GM18868 (cell line): ENCODE measurements around the gene PRKAR1A.
"Not testable (repeated sequence)": the region's sequence is repeated elsewhere in the genome, so short reads cannot be mapped to it uniquely, and the experiment has no call there.

Source experiments
- ATAC-seq: cut with Tn5 transposase; IDR thresholded peaks from one replicate; pipeline ENCODE4 v1.9.1; 2021; ENCODE audit warnings: mild to moderate bottlenecking, moderate library complexity; ENCODE audit not compliant: unreplicated experiment

PRKAR1A gene

DNA sequence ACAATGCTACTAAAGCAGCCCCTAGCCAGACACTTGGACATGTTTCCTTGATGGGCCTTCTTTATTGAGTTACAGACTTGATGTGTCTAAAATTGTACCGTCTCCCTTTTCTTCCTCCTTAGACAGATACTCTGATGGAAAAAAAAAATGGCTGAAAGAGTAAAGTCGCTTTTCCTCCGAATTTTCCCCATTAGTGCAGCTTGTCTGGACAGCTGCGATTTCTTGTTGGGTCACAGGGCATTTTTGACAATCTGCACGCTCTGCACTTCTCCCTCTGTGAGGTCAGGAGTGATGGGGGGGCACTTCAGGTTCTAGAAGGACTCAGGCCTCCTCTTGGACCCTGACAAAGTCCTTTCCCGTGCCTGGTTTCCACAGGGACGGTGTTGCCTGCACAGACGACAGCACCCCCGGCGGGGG is 968 bp upstream of the PRKAR1A start:
- ATAC-seq: no peak

DNA sequence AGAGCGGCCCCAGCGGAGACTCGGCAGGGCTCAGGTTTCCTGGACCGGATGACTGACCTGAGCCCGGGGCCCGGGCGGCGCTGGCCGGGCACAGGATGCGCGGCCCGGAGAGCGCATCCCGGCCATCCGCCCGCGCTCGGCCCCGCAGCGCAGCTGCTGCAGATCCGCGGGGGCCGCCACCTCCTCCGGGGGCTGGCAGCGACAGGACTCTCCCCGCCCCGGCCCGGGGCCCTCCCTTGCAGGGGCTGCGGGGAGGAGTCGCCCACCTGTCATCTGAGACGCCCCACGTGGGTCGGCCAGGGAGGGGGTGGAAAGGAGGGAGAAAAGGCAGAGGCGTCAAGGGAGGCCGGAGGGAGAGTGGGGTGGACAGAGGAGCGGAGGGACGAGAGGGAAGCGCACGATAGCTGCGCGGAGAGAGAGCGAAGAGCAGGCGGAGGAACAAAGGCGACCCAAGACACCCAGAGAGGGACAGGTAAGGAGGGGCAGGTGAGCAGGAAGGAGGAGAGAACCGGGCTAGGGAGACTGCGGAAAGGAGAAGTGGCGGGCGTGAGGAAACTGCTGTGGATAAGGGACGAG is 471 bp upstream of the PRKAR1A start:
- peak; percentile 53 for ATAC-seq

GRCh38 chr17:68512960-68513474 is 787 bp downstream of the PRKAR1A start:
- ATAC-seq: no peak

- ATAC-seq: no peak
These were observed 1.7 kb downstream of the PRKAR1A start for GRCh38 chr17:68513932-68514331.

- no peak for ATAC-seq
These were observed 2.8 kb downstream of the PRKAR1A start for GRCh38 chr17:68514831-68515635.

- ATAC-seq: no peak
These were observed 4.5 kb downstream of the PRKAR1A start for GRCh38 chr17:68516732-68517131.

GRCh38 chr17:68517605-68518004 is 5.4 kb downstream of the PRKAR1A start:
- not testable (repeated sequence) for ATAC-seq

- ATAC-seq: no peak
These were observed 6.0 kb downstream of the PRKAR1A start for GRCh38 chr17:68518063-68518815.

- not testable (repeated sequence) for ATAC-seq
These were observed 6.8 kb downstream of the PRKAR1A start for GRCh38 chr17:68519051-68519450.

GRCh38 chr17:68519911-68520310 is 7.7 kb downstream of the PRKAR1A start:
- ATAC-seq: no peak

DNA sequence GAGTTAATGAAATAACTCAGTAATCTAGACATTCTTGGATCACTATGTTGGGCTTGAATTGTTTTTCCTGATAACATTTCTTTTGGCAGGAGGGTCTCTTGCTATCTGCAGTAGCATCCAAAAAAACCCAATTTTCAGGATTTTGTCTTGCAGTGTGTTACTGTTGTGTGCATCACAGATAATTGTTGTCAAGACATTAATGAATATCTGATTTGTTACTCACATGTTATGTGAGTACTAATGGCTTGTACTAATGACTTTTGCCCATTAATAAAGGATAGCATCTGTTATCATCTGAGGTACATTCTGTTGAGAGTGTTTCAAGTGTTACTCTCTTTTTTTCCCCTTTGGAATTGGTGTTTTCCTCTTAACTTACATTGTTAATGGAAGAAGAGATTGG is 10.0 kb downstream of the PRKAR1A start:
- ATAC-seq: no peak

DNA sequence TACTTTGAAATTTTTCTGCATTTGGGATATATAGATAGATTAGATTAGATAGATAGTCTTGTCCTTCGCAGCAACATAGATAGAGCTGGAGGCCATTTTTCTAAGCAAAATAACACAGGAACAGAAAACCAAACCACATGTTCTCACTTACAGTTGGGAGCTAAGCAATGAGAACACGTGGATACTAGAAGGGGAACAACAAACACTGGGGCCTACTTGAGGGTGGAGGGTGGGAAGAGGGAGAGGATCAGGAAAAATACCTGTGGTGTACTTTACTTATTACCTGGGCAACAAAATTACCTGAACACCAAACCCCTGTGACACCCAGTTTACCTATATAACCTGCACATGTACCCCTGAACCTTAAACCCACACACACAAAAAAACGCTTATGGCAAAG is 14.3 kb downstream of the PRKAR1A start:
- ATAC-seq: no peak

DNA sequence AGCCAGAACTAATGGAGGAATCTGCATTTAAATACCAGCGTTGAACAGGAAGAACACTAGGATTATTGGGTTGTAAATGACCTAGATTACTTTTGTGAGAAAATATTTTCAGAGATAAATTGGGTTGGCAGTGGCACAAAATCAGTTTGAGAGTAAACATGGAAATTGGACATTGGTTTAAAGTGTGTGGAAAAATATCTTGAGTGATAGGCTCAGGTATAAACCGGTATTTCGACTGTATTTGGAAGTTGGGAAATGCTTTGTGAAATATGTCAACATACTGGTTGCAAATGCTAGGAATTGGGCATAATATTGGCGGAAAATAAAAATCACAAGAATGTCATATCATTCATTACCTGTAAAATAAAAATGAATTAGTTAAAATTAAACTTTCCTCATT is 15.1 kb downstream of the PRKAR1A start:
- no peak for ATAC-seq

DNA sequence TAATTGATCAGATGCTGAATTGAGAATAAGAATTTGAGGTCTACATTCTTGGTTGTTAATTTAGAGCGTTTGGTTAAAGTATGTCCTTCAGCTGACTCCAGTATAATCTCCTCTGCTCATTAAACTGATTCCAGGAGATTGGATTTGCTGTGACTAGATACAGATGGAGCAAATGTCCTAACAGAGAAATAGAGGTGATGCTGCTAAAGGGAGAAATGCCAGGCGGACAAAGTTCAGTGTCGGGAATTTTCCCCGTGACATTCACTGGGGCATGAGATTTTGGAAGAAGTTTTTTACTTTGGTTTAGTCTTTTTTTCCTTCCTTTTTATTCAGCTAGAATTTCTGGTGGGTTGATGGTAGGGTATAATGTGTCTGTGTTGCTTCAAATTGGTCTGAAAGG is 19.0 kb downstream of the PRKAR1A start:
- no peak for ATAC-seq

DNA sequence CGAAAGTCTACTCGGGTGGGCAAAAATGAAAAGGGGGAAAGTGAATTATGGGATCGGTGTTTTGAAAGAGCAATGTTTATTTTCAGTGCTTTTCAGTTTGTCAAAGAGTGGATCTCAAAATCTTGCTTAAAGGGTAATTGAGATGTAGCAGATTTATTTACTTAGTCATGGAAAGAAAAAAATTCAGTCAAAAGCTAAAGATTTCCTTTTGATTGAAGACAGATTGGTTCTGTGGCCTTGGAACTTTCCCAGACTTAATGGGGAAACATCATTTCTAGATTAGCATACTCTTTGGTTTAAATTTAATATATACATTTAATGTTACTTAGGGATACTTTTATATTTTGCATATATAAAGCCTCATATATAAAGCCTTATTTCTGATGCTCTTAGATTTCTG is 20.6 kb downstream of the PRKAR1A start:
- no peak for ATAC-seq

- no peak for ATAC-seq
These were observed 21.9 kb downstream of the PRKAR1A start for GRCh38 chr17:68533887-68534694.

GRCh38 chr17:68534695-68535088 is 22.5 kb downstream of the PRKAR1A start:
- ATAC-seq: no peak

- ATAC-seq: no peak
These were observed 23.7 kb downstream of the PRKAR1A start for GRCh38 chr17:68535922-68536321.

GRCh38 chr17:68539548-68540467 is 27.6 kb downstream of the PRKAR1A start:
- ATAC-seq: no peak

GRCh38 chr17:68540981-68541380 is 28.8 kb downstream of the PRKAR1A start:
- ATAC-seq: no peak
